ENCODE measurements around the gene ARHGAP44.

ARHGAP44 gene

DNA sequence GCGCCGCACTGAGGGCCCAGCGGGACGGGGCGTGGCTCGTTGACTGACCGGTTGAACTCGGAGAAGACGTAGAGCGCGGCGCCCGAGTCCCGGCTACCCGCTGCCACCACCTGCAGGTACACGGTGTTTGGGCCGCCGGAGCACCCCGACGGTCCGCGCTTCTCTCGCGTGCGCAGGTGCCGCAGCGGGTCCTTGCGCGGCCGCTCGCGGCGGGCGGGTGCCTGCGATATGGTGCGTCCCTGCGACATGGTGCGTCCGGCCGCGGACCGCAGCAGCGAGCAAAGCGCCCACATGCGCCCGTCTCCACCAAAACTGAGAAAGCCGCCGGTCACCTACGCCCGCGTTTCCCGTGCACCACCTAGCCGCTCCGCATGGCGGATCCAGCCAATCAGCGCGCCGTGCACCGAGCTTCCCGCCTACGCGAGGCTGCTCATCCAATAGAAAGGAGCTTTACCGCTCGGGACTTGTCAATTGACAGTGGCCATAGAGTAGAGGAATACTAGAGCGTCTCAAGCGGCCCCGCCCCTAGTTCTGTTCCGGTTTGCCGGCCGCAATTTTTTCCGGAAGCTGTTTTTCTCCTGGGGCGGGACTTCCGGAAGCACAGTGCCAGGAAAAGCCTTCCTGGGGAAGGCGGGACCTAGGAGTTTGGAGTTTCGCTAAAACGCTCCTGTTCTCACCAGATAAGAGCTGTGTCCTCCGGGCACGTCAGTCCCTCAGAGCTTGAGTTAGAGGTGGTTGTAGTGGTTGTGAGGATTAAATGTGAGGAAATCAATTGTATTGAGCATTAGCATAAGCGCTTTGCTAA, 228.6 kb downstream of the ARHGAP44 start, which contains the start of gene ELAC2:
TSS of gene ELAC2 (minus strand) at position 373 of the 805 bp plus-strand sequence. CDS start at position 293, 80 bp downstream.
- Mint-ChIP-seq H3K9me3 (ENCODE audit: low read depth) (no peaks in the 10 kb centered on the region), H3K4me3 (peak within 1 kb of the TSS; percentile 98), H3K27ac (peak within 1 kb of the TSS; percentile 98)

DNA sequence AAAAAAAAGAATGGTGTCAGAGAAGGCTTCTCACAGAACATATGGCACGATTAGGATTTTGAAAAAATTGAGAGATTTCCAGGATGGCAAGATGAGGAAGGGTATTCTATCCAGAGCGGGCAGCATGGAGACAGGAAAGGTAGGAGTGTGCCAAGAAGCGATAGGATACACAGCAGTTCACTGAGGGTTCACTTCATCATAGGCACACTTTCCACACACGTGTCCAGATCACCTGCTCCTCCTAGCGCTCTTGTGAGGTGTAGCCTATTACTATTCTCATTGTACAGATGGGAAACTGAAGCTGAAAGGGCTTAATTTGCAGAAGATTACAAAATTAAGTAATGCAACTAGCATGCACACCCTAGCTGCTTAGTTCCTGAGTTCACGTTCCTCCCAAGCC, 234.7 kb downstream of the ARHGAP44 start:
- no peaks in the 10 kb centered on the region for H3K36me3 Mint-ChIP-seq

More for the DNA sequence above, 228.6 kb downstream of the ARHGAP44 start, which contains the start of gene ELAC2:
- H3K4me1 Mint-ChIP-seq (ENCODE audit: low read depth): peaks cover 36% of the 10 kb centered on the region
- H3K36me3 Mint-ChIP-seq: peaks cover 11% of the 10 kb centered on the region
- H3K27me3 Mint-ChIP-seq: no peaks in the 10 kb centered on the region

DNA sequence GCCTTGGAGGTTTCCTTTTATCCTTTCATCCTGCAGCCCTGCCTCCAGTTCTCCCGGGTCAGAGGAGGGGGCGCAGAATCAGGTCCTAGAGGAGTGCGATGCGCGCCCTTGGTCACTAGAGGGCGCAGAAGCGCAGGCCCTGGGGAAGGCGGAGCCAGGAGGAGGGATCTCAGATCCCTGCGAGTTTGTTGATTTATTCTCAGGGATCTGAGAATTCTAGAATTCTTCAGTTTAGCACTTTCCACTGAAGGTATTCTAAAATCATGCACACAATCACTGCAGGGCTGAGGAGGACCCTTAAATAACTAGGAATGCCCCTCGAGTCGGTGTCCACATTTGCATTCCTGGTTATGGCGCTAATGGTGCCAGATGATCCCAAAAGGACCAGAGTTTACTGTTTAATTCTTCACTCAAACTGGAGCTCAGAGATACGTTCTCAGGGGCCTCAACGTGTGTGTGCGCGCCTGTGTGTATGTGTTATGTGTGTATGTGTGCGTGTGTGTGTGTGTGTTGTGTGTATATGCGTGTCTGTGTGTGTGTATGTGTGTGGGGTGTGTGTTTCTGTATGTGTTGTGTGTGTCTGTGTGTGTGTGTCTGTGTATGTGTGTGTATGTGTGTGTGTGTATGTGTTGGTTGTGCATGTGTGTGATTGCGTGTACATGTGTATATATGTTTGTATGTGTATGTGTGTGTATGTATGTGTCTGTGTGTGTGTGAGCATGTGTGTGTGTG, 235.4 kb downstream of the ARHGAP44 start:
- no peaks in the 10 kb centered on the region for H3K9me3 Mint-ChIP-seq (ENCODE audit: low read depth)

More for the DNA sequence above, 234.7 kb downstream of the ARHGAP44 start:
- Mint-ChIP-seq H3K9me3 (ENCODE audit: low read depth) (no peaks in the 10 kb centered on the region), H3K27me3 (peaks cover 7% of the 10 kb centered on the region), H3K4me1 (ENCODE audit: low read depth) (peaks cover 3% of the 10 kb centered on the region), H3K27ac (no peak overlapping the region), H3K4me3 (no peak overlapping the region)

DNA sequence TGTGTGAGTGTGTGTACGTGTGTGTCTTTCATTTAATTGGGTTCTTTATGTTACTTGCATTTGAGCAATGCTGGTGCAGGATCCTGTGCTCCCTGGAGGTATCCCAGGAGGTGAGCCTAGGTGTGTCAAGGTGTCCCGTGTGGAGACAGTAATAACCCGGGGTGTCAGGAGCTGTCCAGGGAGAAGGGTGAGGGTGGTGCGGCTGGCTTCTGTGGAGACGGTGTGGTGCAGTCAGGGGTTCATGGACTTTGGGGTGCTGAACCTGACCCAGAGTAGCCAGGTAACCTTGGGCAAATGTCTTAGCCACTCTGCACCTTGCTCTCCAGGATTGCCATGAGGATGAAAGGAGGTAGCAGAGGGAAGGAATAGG, 235.9 kb downstream of the ARHGAP44 start:
- no peak overlapping the region for H3K27ac Mint-ChIP-seq
- H3K4me1 Mint-ChIP-seq (ENCODE audit: low read depth): peaks cover 2% of the 10 kb centered on the region
- H3K4me3 Mint-ChIP-seq: no peak overlapping the region
- no peaks in the 10 kb centered on the region for H3K36me3 Mint-ChIP-seq
- peaks cover 7% of the 10 kb centered on the region for H3K27me3 Mint-ChIP-seq
- no peaks in the 10 kb centered on the region for H3K9me3 Mint-ChIP-seq (ENCODE audit: low read depth)

More for the DNA sequence above, 235.4 kb downstream of the ARHGAP44 start:
- H3K4me3 Mint-ChIP-seq: peak overlapping the region; percentile 10
- no peak overlapping the region for H3K27ac Mint-ChIP-seq
- peaks cover 7% of the 10 kb centered on the region for H3K27me3 Mint-ChIP-seq
- H3K36me3 Mint-ChIP-seq: no peaks in the 10 kb centered on the region
- peaks cover 2% of the 10 kb centered on the region for H3K4me1 Mint-ChIP-seq (ENCODE audit: low read depth)

DNA sequence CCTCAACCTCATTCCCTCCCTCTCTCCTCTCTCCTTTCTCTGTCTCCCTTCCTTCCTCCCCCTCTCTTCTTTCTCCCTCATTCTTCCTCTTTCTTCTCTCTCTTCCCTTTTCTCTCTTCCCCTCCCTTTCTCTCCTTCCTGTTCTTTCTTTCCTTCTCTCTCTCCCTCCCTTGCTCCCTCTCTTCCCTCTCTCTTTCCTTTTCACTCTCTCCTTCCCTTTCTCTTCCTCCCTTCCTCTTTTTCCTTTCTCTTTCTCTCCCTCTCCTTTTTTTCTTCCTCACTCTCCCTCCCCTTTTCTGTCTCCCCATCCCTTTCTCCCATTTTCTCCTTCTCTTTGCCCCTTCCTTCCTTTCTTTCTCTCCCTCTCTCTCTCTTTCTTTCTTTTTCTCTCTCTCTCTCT, 236.4 kb downstream of the ARHGAP44 start:
- Mint-ChIP-seq H3K27me3 (peaks cover 7% of the 10 kb centered on the region), H3K9me3 (ENCODE audit: low read depth) (no peaks in the 10 kb centered on the region), H3K4me3 (no peak overlapping the region)

DNA sequence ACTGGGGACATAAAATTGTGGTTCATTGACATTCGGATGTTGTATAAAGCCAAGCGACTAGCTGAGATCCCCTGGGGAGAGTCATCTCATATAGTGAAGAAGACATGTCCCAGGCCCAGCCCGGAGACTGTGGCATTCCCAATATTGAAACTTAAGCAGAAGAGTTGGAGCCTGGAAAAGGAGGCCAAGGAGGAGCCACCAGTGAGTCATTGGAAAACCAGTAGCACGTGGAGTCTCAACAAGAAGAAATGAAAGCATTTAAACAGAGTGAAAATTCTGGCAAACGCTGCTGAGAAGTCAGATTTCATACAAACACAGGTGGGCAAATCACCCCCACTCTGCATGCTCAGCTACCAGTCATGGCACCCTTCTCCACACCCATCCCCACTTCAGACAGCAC, 237.9 kb downstream of the ARHGAP44 start:
- Mint-ChIP-seq H3K4me3 (no peak overlapping the region), H3K27ac (no peak overlapping the region), H3K9me3 (ENCODE audit: low read depth) (no peaks in the 10 kb centered on the region), H3K4me1 (ENCODE audit: low read depth) (peaks cover 10% of the 10 kb centered on the region), H3K27me3 (peaks cover 7% of the 10 kb centered on the region), H3K36me3 (no peaks in the 10 kb centered on the region)

More for the DNA sequence above, 236.4 kb downstream of the ARHGAP44 start:
- no peak overlapping the region for H3K27ac Mint-ChIP-seq
- peaks cover 2% of the 10 kb centered on the region for H3K4me1 Mint-ChIP-seq (ENCODE audit: low read depth)
- no peaks in the 10 kb centered on the region for H3K36me3 Mint-ChIP-seq

DNA sequence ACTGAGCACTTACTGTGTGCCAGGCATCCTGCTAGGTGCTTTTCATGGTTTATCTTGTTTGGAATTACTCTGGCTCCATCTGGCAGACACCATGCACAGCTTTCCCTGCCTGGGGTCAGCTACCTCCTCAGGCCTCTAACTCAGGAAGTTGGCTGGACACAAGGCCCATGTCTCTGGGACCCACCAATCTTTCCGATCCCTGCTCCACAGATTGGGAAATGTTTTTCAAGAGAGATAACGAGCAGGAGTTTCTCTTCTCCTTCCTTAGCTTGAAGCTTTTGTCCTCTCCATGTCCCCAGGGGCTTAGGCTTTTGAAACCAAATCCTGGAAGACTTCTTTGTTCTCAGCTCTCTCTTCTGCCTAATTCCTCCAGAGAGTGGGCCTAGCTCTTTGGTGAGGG, 240.0 kb downstream of the ARHGAP44 start:
- Mint-ChIP-seq H3K9me3 (ENCODE audit: low read depth) (no peaks in the 10 kb centered on the region), H3K27me3 (peaks cover 7% of the 10 kb centered on the region), H3K4me1 (ENCODE audit: low read depth) (peaks cover 10% of the 10 kb centered on the region), H3K27ac (no peak overlapping the region), H3K36me3 (no peaks in the 10 kb centered on the region), H3K4me3 (no peak overlapping the region)

DNA sequence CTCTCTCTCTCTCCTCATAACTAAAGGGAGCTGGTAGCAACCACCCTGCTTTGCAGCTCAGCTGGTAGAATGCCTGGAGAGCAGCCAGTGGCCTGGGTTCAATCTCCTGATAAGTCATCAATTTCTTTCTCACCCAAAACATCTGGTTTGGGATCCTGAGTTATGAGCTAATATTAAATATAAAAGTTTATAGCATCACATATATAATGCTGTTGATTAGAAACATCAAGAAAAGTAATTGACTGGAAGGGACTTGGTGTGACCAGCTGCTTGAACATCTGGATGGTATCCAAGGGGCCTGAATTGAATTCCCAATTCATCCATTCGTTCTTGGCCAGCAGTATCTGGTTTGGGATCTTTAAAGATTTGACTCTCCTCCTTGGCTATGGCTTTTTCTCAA, 240.8 kb downstream of the ARHGAP44 start:
- peaks cover 9% of the 10 kb centered on the region for H3K27me3 Mint-ChIP-seq
- no peak overlapping the region for H3K27ac Mint-ChIP-seq
- H3K4me1 Mint-ChIP-seq (ENCODE audit: low read depth): peaks cover 9% of the 10 kb centered on the region
- H3K9me3 Mint-ChIP-seq (ENCODE audit: low read depth): no peaks in the 10 kb centered on the region
- no peaks in the 10 kb centered on the region for H3K36me3 Mint-ChIP-seq
- H3K4me3 Mint-ChIP-seq: no peak overlapping the region

DNA sequence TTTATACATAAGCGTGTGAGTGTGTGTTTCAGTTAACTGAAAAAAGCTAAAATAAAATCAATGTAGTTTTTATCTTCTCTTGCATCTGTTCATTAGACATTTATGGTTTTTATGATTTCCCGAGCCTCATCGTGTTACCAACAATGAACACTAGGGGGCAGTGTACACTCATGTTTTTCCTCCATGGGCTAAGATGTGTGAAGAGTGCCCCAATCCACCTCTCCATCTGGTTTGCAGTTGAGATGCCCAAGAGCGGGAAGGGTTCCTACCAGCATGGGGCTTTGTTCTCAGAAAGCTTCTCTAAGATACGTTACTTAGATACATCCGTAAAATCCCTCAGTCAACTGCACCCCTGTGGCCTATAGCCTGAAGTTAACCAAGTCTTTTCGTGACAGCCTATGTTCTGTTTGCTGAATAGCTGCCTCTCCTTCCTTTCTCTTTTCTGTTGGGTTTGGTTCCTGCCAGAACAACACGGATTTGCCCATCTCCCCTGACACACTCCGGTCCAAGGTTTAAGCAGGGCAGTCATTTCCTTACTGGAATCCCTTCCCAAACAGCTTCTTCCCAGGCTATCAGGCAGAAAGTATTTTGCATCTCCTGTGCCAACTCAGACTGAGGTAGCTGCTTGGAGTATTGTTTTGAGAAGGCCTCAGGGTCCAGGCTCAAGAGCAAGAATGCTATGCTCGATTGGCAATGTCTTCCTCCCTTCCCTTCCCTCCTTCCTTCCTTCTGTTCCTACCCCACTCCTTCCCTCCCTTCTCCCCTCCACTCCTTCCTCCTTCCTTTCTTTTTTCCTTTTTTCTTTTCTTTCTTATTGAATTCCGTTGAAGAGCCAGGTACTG, 241.4 kb downstream of the ARHGAP44 start:
- no peak overlapping the region for H3K27ac Mint-ChIP-seq
- H3K36me3 Mint-ChIP-seq: peaks cover 2% of the 10 kb centered on the region
- peaks cover 9% of the 10 kb centered on the region for H3K4me1 Mint-ChIP-seq (ENCODE audit: low read depth)
- H3K27me3 Mint-ChIP-seq: peaks cover 9% of the 10 kb centered on the region
- H3K9me3 Mint-ChIP-seq (ENCODE audit: low read depth): peaks cover 5% of the 10 kb centered on the region
- H3K4me3 Mint-ChIP-seq: no peak overlapping the region

DNA sequence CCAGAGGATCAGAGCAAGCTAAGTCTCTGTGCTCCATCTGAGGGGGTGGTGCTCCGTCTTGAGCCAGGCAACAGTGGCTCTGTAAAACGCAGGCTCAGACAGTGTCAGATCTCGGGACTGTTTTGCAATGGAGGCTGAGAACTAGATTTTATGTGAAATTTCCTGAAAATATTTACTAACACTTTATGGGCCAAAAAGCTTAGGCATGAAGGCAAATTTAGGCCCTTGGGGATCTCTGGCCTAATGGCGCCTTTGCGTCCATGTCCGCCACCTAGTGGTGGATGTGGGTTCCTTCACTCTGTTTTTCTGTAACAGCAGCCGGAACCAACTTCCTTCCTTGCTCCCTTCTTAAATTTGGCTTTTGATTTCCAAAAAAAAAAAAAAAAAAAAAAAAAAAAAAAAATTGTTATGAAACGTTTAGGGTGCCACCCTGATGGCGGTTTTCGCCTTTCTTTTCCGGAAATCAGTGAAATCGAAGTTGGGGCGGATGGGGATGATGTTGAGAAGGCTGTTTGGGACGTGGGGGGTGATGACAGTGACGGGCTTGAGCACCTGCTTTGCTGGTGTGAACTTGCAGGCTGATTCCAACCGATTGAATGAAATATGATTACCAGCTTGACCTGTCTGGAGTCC, 242.5 kb downstream of the ARHGAP44 start:
- Mint-ChIP-seq H3K4me3 (no peak overlapping the region), H3K9me3 (ENCODE audit: low read depth) (peaks cover 5% of the 10 kb centered on the region), H3K4me1 (ENCODE audit: low read depth) (peaks cover 9% of the 10 kb centered on the region), H3K27ac (no peak overlapping the region), H3K36me3 (peaks cover 2% of the 10 kb centered on the region), H3K27me3 (peaks cover 5% of the 10 kb centered on the region)

DNA sequence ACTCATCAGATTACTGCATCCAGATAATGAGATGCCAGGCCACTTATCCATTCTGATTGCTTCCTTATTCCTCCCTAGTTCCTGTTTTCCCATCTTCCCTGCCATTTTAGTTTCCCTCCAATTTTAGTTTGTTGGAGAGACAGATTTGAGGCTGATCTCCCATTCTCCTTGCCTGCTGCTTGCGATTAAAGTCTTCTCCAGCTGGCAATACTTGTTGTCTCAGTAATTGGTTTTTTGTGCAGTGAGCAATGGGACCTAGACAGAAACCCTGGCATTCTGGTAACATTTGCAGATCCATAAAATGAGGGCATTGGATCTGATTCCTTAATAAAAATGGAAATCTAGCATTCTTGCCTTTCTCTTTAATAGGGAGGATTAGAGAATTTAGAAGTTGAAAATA, 246.1 kb downstream of the ARHGAP44 start:
- Mint-ChIP-seq H3K9me3 (ENCODE audit: low read depth) (peaks cover 5% of the 10 kb centered on the region), H3K27me3 (peaks cover 2% of the 10 kb centered on the region), H3K27ac (no peak overlapping the region), H3K4me1 (ENCODE audit: low read depth) (peaks cover 9% of the 10 kb centered on the region), H3K4me3 (no peak overlapping the region), H3K36me3 (peaks cover 2% of the 10 kb centered on the region)

DNA sequence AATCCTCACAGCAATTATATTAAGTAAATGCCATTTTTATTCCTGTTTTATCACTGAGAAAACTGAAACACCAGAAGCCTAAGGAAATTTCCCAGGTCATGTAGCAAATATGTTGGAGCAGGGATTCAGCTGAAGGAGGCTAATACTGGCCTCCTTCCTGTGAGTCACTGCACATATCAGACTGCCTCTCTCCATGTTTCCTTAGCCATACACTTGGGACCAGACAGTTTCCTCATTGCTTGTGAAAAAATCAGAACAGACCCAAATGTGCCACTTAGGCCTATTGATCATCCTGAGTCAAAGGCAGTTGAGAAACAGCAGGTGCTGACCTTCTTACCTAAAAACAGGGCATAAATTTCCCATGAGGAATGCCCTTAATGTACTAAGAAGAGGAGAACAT, 247.5 kb downstream of the ARHGAP44 start:
- Mint-ChIP-seq H3K36me3 (peaks cover 2% of the 10 kb centered on the region), H3K9me3 (ENCODE audit: low read depth) (peaks cover 5% of the 10 kb centered on the region), H3K4me1 (ENCODE audit: low read depth) (peaks cover 6% of the 10 kb centered on the region), H3K27ac (no peak overlapping the region), H3K27me3 (peaks cover 4% of the 10 kb centered on the region), H3K4me3 (no peak overlapping the region)

DNA sequence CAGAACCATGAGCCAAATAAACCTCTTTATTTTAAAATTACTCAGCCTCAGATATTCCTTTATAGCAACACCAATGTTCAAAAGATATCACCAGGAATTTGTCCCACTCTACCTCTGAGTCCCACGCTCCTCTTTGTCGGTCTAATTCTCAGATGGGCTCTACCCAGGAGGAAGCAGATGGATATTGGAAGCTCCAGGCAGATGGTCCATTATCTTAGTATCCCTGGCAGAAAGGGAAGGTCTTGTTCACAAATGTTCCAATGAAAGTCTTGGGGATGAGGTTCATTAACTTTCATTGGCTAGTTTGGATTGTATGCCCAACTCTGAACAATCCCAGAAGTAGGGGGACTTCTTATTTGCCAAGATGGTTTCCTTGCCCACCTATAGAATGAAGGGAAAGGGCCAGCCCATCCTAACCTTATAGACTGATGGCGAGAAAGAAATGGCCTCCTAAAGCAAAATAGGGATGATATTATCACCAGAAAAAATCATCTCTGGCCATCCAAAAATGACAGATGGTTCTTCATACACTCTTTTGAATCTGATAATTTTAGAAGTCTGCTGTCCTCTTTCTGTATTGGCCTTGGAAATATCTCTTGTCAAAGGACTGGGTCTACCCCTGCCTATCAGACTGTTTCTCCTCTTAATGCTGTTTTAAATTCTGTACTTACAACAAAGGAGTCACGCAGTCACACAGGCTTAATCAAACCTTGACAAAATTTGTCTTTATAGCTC, 249.8 kb downstream of the ARHGAP44 start:
- Mint-ChIP-seq H3K27me3 (peaks cover 9% of the 10 kb centered on the region), H3K9me3 (ENCODE audit: low read depth) (peaks cover 5% of the 10 kb centered on the region), H3K27ac (no peak overlapping the region), H3K4me1 (ENCODE audit: low read depth) (no peaks in the 10 kb centered on the region), H3K36me3 (peaks cover 2% of the 10 kb centered on the region), H3K4me3 (no peak overlapping the region)
